ENCODE data around the gene COL18A1.

Gene COL18A1

DNA sequence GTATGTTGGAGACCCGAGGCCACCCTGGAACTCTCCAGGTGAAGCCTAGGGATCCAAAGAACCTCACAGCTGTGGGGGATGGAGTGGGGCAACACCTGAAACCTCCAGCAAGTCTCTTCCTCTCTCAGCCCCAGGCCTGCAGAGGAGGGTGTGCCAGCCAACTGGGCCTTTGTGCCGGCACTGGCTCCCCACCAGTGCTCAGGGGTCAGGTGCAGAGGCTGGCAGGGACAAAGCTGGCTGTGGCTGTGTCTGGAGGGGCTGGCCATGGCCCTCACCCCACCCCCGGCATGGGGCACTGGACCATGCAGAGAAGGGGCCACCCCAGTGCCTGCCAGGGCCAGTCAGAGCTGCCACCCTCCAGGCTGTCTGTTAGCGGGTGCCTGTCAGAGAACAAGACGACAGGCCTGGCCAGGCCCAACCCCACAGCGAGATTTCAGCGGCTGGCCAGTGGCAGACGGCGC, 3.9 kb downstream of the COL18A1 start:
- TF ChIP-seq CTCF (IDR thresholded peaks at IDR 0.05; ENCODE audit: insufficient read depth, missing control alignments) = no peak
- DNase-seq (ENCODE audit: insufficient read length, low spot score) (no peak), FAIRE-seq (no peak)

DNA sequence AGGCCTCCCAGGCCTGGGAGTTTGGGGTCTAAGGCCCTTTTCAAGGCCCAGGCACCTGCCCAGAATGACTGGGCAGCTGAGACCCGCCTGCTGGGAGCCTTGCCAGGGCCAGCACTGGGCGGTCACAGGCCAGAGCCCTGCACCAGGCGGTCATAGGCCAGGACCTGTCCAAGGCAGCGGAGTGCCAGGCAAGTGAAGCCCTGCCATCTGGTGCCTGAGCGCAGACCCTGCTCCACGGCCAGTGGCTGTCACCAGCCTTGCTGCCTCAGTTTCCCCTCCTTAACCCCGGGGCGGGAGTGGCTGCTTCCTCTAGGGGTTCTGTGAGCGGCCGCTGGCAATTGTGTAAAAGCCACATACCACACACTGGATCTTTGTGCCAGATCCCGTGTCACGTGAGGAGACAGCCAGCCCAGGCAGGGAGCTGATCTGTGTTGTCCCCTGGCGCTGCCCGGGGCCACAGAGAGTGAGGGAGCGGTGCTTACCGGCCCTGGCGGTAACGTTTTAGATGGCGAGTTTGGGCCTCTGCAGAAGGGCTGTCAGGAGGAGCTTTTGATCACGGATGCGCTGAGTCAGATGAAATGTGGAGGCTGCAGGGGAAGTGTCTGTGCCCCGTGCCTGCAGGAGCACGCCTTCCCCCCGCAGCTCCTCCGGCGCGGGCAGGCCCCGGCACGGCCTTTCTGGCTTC, 4.6 kb downstream of the COL18A1 start:
- FAIRE-seq (no peak), DNase-seq (ENCODE audit: insufficient read length, low spot score) (no peak)
- no peak for TF ChIP-seq CTCF (IDR thresholded peaks at IDR 0.05; ENCODE audit: insufficient read depth, missing control alignments)

GRCh38 chr21:45410151-45410864, 5.3 kb downstream of the COL18A1 start:
- DNase-seq (ENCODE audit: insufficient read length, low spot score) (no peak), FAIRE-seq (no peak)
- no peak for TF ChIP-seq CTCF (IDR thresholded peaks at IDR 0.05; ENCODE audit: insufficient read depth, missing control alignments)

DNA sequence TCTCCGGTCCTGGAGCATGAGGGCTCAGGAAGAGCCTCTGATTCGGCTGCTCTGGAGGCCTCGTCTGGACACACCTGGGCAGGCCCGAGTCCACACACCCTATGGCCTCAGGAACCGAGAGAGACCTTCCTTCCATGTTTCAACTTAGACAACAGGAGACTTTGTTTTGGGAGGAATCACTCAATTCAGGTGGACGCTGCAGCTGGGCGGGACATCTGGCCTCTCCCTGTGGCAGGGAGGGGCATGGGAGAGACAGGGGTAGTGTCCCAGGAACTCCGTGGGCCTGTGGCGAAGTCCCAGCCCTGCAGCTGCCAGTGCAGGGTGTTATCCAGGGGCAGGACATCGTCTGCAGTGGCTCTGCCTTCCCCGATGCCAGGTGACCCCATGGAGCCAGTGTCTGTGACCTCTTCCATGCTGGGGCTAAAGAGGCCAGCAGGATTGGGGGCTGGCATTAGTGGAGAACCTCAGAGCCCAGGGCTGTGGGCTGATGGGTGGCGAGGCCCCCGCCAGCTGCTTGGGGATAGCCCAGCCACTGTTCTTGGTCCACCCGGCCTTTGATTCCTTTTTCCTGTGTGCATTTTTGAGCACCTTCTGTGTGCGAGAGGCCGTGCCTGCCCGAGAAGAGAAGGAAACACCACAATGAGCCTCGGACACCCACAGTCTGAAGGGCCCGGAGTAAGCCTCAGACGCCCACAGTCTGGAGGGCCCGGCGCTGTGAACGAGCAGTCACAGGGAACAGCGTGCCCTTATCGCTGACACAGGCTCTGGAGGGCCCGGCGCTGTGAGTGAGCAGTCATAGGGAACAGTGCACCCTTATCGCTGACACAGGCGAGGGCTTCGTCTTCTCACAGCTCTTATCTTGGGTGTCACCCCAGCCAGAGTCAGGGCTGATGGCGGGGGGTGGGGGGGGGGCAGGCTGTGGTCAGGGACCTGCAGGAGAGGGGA, 6.2 kb downstream of the COL18A1 start:
- no peak for TF ChIP-seq CTCF (IDR thresholded peaks at IDR 0.05; ENCODE audit: insufficient read depth, missing control alignments)
- FAIRE-seq (no peak), DNase-seq (ENCODE audit: insufficient read length, low spot score) (no peak)

- no peak for FAIRE-seq
- no peak for TF ChIP-seq CTCF (IDR thresholded peaks at IDR 0.05; ENCODE audit: insufficient read depth, missing control alignments)
These were observed 6.8 kb downstream of the COL18A1 start for GRCh38 chr21:45411810-45412206.

DNA sequence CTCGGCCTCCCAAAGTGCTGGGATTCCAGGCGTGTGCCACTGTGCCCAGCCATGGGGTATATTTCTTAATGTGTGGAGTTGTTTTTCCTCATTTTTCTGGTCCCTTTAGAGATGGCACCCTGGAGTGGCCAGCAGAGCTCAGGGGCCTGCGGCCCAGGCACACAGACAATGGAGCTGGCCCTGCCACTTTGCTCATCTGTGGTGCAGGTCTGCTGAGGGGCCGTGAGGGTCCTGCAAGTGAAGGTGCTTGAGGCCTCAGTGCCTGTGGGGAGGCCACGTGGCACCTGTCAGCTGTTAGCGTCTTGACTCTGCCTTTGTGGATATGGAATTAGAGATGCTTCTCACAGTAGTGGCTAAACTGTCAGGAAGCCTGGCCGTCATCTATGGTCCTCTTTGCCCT, 7.5 kb downstream of the COL18A1 start:
- TF ChIP-seq CTCF (IDR thresholded peaks at IDR 0.05; ENCODE audit: insufficient read depth, missing control alignments) = no peak
- FAIRE-seq (no peak), DNase-seq (ENCODE audit: insufficient read length, low spot score) (no peak)

More at GRCh38 chr21:45411810-45412206, 6.8 kb downstream of the COL18A1 start:
- no peak for DNase-seq (ENCODE audit: insufficient read length, low spot score)

Measured in D721Med (cell line).